SK-N-SH (cell line): Measurements from ENCODE around the gene KNSTRN.

Source experiments
- CHD2 ChIP-seq: fragments of 150-350 bp; IDR thresholded peaks from 2 replicates; pipeline ENCODE4 v1.6.1; 2018; ENCODE audit warnings: low read length; ENCODE audit not compliant: partially characterized antibody
- CTCF ChIP-seq: fragments of 200-600 bp; sonication (generic); IDR thresholded peaks from 2 replicates; pipeline ENCODE4 v1.6.1; 2017; ENCODE audit warnings: antibody characterized with exemption, mild to moderate bottlenecking, moderate library complexity
- ELF1 ChIP-seq: IDR thresholded peaks from 2 replicates; pipeline ENCODE4 v1.4.0; 2012
- GABPA ChIP-seq: IDR thresholded peaks from 2 replicates; pipeline ENCODE4 v1.4.0; 2012; ENCODE audit warnings: low read depth, mild to moderate bottlenecking
- MXI1 ChIP-seq: IDR thresholded peaks from 2 replicates; pipeline ENCODE4 v1.6.1; 2012; ENCODE audit warnings: mild to moderate bottlenecking, low read depth, low read length, improper control_type of control experiment
- RAD21 ChIP-seq: IDR thresholded peaks from 2 replicates; pipeline ENCODE4 v1.6.1; 2012; ENCODE audit warnings: mild to moderate bottlenecking, low read length
- RCOR1 ChIP-seq: fragments of 150-350 bp; IDR thresholded peaks from 2 replicates; pipeline ENCODE4 v1.6.1; 2017; ENCODE audit warnings: antibody characterized with exemption, low read length
- SIN3A ChIP-seq: IDR thresholded peaks from 2 replicates; pipeline ENCODE4 v1.6.1; 2012; ENCODE audit warnings: low read depth, mild to moderate bottlenecking, low read length, moderate library complexity, borderline replicate concordance
- SMC3 ChIP-seq: IDR thresholded peaks from 2 replicates; pipeline ENCODE4 v1.6.1; 2012; ENCODE audit warnings: low read depth, low read length, improper control_type of control experiment
- TAF1 ChIP-seq: IDR thresholded peaks from 2 replicates; pipeline ENCODE4 v1.6.1; 2012; ENCODE audit warnings: low read depth, mild to moderate bottlenecking, low read length, moderate library complexity, borderline replicate concordance

GRCh38 chr15:40418126-40418525 is 35.6 kb downstream of the KNSTRN start:
- TF ChIP-seq MXI1 = no peak
- no peak for TF ChIP-seq CTCF
- TF ChIP-seq ELF1 = no peak
- no peak for TF ChIP-seq GABPA
- TF ChIP-seq SIN3A = no peak
- no peak for TF ChIP-seq RCOR1
- no peak for TF ChIP-seq TAF1
- no peak for TF ChIP-seq CHD2
- TF ChIP-seq RAD21 = no peak
- TF ChIP-seq SMC3 = no peak
